ENCODE measurements around the gene MCM10.

The MCM10 gene

DNA sequence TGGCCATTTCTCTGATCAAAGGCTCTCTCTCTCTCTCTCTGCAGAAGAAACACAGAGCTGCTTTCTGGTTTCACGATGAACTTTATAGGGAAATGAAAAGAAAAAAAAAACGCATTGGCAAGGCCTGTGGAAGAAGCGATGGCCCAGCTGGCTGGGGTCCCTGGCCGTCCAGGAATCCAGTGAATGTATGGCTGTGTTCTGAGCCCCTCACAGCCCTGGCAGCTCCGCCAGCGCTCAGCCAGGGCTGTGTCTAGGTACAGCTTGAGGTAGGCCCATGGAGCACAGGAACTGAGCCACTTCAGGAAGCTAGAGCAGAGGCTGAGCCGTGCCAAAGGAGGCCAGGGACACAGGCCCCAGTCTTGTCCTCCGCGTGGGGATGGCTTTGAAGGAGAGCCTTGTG, 85.9 kb downstream of the MCM10 start:
- no peak overlapping the region for H3K9ac ChIP-seq
- H3K4me2 ChIP-seq: no peak overlapping the region
- no peak overlapping the region for H3K4me3 ChIP-seq (IDR thresholded peaks at IDR 0.05; ENCODE audit: insufficient read depth, low read depth, low read length)
- TF ChIP-seq, protein P1, sequence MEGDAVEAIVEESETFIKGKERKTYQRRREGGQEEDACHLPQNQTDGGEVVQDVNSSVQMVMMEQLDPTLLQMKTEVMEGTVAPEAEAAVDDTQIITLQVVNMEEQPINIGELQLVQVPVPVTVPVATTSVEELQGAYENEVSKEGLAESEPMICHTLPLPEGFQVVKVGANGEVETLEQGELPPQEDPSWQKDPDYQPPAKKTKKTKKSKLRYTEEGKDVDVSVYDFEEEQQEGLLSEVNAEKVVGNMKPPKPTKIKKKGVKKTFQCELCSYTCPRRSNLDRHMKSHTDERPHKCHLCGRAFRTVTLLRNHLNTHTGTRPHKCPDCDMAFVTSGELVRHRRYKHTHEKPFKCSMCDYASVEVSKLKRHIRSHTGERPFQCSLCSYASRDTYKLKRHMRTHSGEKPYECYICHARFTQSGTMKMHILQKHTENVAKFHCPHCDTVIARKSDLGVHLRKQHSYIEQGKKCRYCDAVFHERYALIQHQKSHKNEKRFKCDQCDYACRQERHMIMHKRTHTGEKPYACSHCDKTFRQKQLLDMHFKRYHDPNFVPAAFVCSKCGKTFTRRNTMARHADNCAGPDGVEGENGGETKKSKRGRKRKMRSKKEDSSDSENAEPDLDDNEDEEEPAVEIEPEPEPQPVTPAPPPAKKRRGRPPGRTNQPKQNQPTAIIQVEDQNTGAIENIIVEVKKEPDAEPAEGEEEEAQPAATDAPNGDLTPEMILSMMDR (conservative IDR thresholded peaks at IDR 0.05; ENCODE audit: low read depth, low read length): no peak
- no peaks in the 10 kb centered on the region for H3K79me2 ChIP-seq (ENCODE audit: insufficient read depth, low read depth)
- H3K36me3 ChIP-seq (ENCODE audit: insufficient read depth): no peaks in the 10 kb centered on the region
- H3K27me3 ChIP-seq (ENCODE audit: insufficient read depth, low read depth): no peaks in the 10 kb centered on the region
- no peak overlapping the region for H3K27ac ChIP-seq
- H2AFZ ChIP-seq (ENCODE audit: low read depth): no peak overlapping the region
- no peaks in the 10 kb centered on the region for H3K4me1 ChIP-seq (ENCODE audit: low read depth, poor library complexity, severe bottlenecking)
- H4K20me1 ChIP-seq (ENCODE audit: insufficient read depth): no peaks in the 10 kb centered on the region

DNA sequence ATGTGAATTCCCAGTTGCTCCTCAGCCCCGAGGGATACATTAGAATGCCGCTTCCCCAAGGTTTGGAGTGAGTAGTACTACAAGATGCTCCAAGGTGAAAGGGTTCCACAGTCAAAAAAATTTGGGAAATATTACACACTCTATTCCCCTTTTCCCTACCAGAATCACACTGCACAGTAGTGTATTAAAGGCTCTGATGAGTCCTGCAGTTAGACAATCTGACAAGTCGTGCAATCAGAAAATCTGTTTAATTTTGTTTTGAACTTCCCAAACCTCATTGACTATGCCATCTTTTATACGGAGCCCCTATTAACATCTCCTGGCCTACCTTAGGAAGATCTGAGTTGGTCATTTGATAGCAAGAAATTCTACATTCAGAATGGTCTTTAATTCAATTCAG, 86.4 kb downstream of the MCM10 start:
- TF ChIP-seq, protein P1 (conservative IDR thresholded peaks at IDR 0.05; ENCODE audit: low read depth, low read length): no peak
- Histone ChIP-seq H4K20me1 (ENCODE audit: insufficient read depth) (no peaks in the 10 kb centered on the region), H3K4me2 (no peak overlapping the region), H3K79me2 (ENCODE audit: insufficient read depth, low read depth) (no peaks in the 10 kb centered on the region), H3K4me3 (IDR thresholded peaks at IDR 0.05; ENCODE audit: insufficient read depth, low read depth, low read length) (no peak overlapping the region), H3K27me3 (ENCODE audit: insufficient read depth, low read depth) (no peaks in the 10 kb centered on the region), H3K9ac (no peak overlapping the region), H3K36me3 (ENCODE audit: insufficient read depth) (no peaks in the 10 kb centered on the region), H3K27ac (no peak overlapping the region), H3K4me1 (ENCODE audit: low read depth, poor library complexity, severe bottlenecking) (no peaks in the 10 kb centered on the region), H2AFZ (ENCODE audit: low read depth) (no peak overlapping the region)

DNA sequence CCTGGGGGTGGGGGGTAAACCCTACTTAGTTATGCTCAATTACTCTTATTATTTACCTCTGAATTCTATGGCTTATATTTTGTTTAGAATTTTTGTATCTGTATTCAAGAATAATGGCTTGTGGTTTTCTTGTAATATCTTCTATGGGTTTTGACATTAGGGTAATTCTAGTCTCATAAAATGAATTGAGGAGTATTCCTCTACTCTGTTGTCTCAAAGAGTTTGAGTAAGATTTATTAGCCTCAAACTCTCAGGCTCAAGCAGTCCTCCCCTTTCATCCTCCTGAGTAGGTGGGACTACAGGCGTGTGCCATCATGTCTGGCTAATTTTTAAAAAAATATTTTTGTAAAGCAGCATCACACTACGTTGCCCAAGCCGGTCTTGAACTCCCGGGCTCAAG, 92.4 kb downstream of the MCM10 start:
- no peaks in the 10 kb centered on the region for H4K20me1 ChIP-seq (ENCODE audit: insufficient read depth)
- H3K27me3 ChIP-seq (ENCODE audit: insufficient read depth, low read depth): no peaks in the 10 kb centered on the region
- TF ChIP-seq, protein P1 (conservative IDR thresholded peaks at IDR 0.05; ENCODE audit: low read depth, low read length): no peak
- no peak overlapping the region for H3K4me3 ChIP-seq (IDR thresholded peaks at IDR 0.05; ENCODE audit: insufficient read depth, low read depth, low read length)
- H3K36me3 ChIP-seq (ENCODE audit: insufficient read depth): no peaks in the 10 kb centered on the region
- H2AFZ ChIP-seq (ENCODE audit: low read depth): no peak overlapping the region
- no peak overlapping the region for H3K9ac ChIP-seq
- H3K79me2 ChIP-seq (ENCODE audit: insufficient read depth, low read depth): no peaks in the 10 kb centered on the region
- H3K4me1 ChIP-seq (ENCODE audit: low read depth, poor library complexity, severe bottlenecking): no peaks in the 10 kb centered on the region
- no peak overlapping the region for H3K27ac ChIP-seq
- no peak overlapping the region for H3K4me2 ChIP-seq

DNA sequence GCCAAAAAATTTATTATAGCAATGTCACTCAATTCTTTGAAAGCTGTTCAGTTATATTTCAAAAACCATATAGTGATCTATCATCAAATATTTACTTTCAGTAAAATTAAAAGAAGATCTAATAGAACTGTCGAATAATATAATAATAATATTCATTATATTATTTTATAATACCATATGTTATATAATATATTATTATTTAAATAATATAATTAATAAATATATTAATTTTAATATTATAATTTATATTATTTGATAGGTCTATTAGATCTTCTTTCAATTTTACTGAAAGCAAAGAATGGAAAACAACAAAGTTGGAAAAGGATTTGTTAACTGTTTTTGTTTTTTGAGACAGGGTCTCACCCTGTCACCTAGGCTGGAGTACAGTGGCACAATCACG, 95.3 kb downstream of the MCM10 start:
- Histone ChIP-seq H3K79me2 (ENCODE audit: insufficient read depth, low read depth) (no peaks in the 10 kb centered on the region), H3K9ac (no peak overlapping the region), H3K4me2 (no peak overlapping the region), H2AFZ (ENCODE audit: low read depth) (no peak overlapping the region), H3K27ac (no peak overlapping the region), H3K36me3 (ENCODE audit: insufficient read depth) (no peaks in the 10 kb centered on the region), H4K20me1 (ENCODE audit: insufficient read depth) (no peaks in the 10 kb centered on the region), H3K4me1 (ENCODE audit: low read depth, poor library complexity, severe bottlenecking) (no peaks in the 10 kb centered on the region), H3K4me3 (IDR thresholded peaks at IDR 0.05; ENCODE audit: insufficient read depth, low read depth, low read length) (no peak overlapping the region), H3K27me3 (ENCODE audit: insufficient read depth, low read depth) (no peaks in the 10 kb centered on the region)
- TF ChIP-seq, protein P1 (conservative IDR thresholded peaks at IDR 0.05; ENCODE audit: low read depth, low read length): no peak

Data from KMS-11 (cell line).